Panc1 (cell line): ENCODE data around the gene FMN2. TPM values are rescaled to one million over a fixed set of nuclear protein-coding genes. Genes with fewer than 3 reads are reported as not detected.
"Not testable (repeated sequence)": the region's sequence is repeated elsewhere in the genome, so short reads cannot be mapped to it uniquely, and the experiment has no call there.

ENCODE experiments used
- ATAC-seq: fragments of 200-7000 bp; cut with Tn5 transposase; 2 replicates; pipeline ENCODE4 v1.9.1; 2020; ENCODE audit warnings: mild to moderate bottlenecking, moderate library complexity
- BruUV-seq: library from RNA; stranded (reverse); fragments of 400-500 nt; replicated peaks from 2 replicates; lab custom pipeline; 2021; lab: Mats Ljungman, UMichigan
- CTCF ChIA-PET: fragments of 300-600 bp; sonication (Branson Sonifier 250); formaldehyde crosslinking; loops from one replicate; lab custom pipeline; 2022; ENCODE audit warnings: antibody characterized with exemption; lab: Charles Lee
- POLR2A ChIA-PET: fragments of 300-600 bp; sonication (Branson Sonifier 250); formaldehyde crosslinking; loops from one replicate; lab custom pipeline; 2022; ENCODE audit warnings: antibody characterized with exemption; lab: Charles Lee
- DNase-seq: peaks from one replicate; pipeline ENCODE4 v3.0.0-alpha.2; 2010; ENCODE audit warnings: low read depth, low spot score
- H3K27ac ChIP-seq: 2 replicates; pipeline ENCODE4 v1.5.1; 2011; ENCODE audit warnings: mild to moderate bottlenecking, low read length, inconsistent platforms
- H3K27me3 ChIP-seq: fragments of 200-500 bp; sonication (Bioruptor generic); 2 replicates; pipeline ENCODE4 v1.6.0; 2014; ENCODE audit warnings: low read length, inconsistent platforms; ENCODE audit not compliant: control insufficient read depth, insufficient read depth
- H3K36me3 ChIP-seq: fragments of 200-500 bp; sonication (Bioruptor generic); 2 replicates; pipeline ENCODE4 v1.5.1; 2014; ENCODE audit warnings: inconsistent platforms, mild to moderate bottlenecking, low read length, moderate library complexity; ENCODE audit not compliant: control insufficient read depth, insufficient read depth
- H3K4me1 ChIP-seq: 2 replicates; pipeline ENCODE4 v1.5.1; 2011; ENCODE audit warnings: inconsistent platforms, mild to moderate bottlenecking, low read length, moderate library complexity; ENCODE audit not compliant: control insufficient read depth, insufficient read depth
- H3K4me3 ChIP-seq, 2 experiments: 2 replicates each; pipeline ENCODE4 v1.5.1; 2011 to 2012; ENCODE audit warnings: low read depth in 2 of 2, low read length in 2 of 2, mild to moderate bottlenecking in 2 of 2, inconsistent platforms in 1 of 2, moderate library complexity in 1 of 2
- H3K9me3 ChIP-seq: fragments of 200-500 bp; sonication (Bioruptor generic); 2 replicates; pipeline ENCODE4 v1.5.1; 2014; ENCODE audit warnings: low read depth, mild to moderate bottlenecking, inconsistent platforms, low read length, moderate library complexity; ENCODE audit not compliant: control insufficient read depth, insufficient read depth
- CTCF ChIP-seq: fragments of 450-650 bp; IDR thresholded peaks from 2 replicates; pipeline ENCODE4 v1.5.1; 2017; ENCODE audit warnings: mild to moderate bottlenecking
- POLR2AphosphoS5 ChIP-seq: IDR thresholded peaks from 2 replicates; pipeline ENCODE4 v1.6.1; 2012; ENCODE audit warnings: mild to moderate bottlenecking, low read depth, low read length, moderate library complexity
- REST ChIP-seq, 2 experiments: IDR thresholded peaks; 2 replicates each; pipeline ENCODE4 v1.6.1; 2011 to 2012; ENCODE audit warnings: low read depth in 2 of 2, control low read depth in 1 of 2, low read length in 1 of 2, mild to moderate bottlenecking in 1 of 2, moderate library complexity in 1 of 2; ENCODE audit not compliant: insufficient read depth in 1 of 2
- SIN3A ChIP-seq: IDR thresholded peaks from 2 replicates; pipeline ENCODE4 v1.6.1; 2012; ENCODE audit warnings: low read depth, mild to moderate bottlenecking, low read length, moderate library complexity, borderline replicate concordance; ENCODE audit not compliant: insufficient read depth
- TCF7L2 ChIP-seq: IDR thresholded peaks from 2 replicates; pipeline ENCODE4 v1.6.1; 2011; ENCODE audit warnings: mild to moderate bottlenecking, low read depth, low read length, inconsistent platforms
- in situ Hi-C: cut with HindIII; loops from 2 replicates; pipeline ENCODE4 v1.10.0; 2016; ENCODE audit warnings: low sequenced_read_pairs, low pct_unique_long_range_greater_than_20kb
- intact Hi-C: fragments of 100-400 bp; cut with micrococcal nuclease; formaldehyde crosslinking; loops from one replicate; pipeline ENCODE4 v1.10.0; 2022; ENCODE audit not compliant: unreplicated experiment
- total RNA-seq: library from RNA; stranded (reverse); gene quantifications from one replicate; pipeline ENCODE4 v1.2.1, GENCODE V29; 2021; ENCODE audit not compliant: unreplicated experiment

The FMN2 gene
- total RNA-seq, 1 experiment from 2014 or later, result 1.9 TPM

- no peaks in the 10 kb centered on the region for H3K36me3 ChIP-seq
- POLR2A ChIA-PET, result no interaction called here
- DNase-seq (no peak), ATAC-seq (no peak)
- intact Hi-C loops (no loop called here), in situ Hi-C loops (no loop called here)
- H3K27ac ChIP-seq, result no peak overlapping the region
- no peaks in the 10 kb centered on the region for H3K9me3 ChIP-seq
- no peak overlapping the region for H3K4me3 ChIP-seq
- TF ChIP-seq TCF7L2 (no peak), CTCF (no peak), REST (IDR thresholded peaks at IDR 0.05; ENCODE audit: insufficient read depth in 1 of 2, low read depth in 2 of 2, low read length in 1 of 2) (no peak), POLR2AphosphoS5 (no peak), SIN3A (no peak)
- CTCF ChIA-PET, result no interaction called here
- no peaks in the 10 kb centered on the region for H3K27me3 ChIP-seq
- no TSS peak for BruUV-seq
- H3K4me1 ChIP-seq, result no peaks in the 10 kb centered on the region
Observed at GRCh38 chr1:240274569-240274968, 182.9 kb downstream of the FMN2 start.

GRCh38 chr1:240275219-240275618 lies 183.5 kb downstream of the FMN2 start:
- in situ Hi-C loops, ATAC-seq, H3K27ac ChIP-seq, CTCF ChIA-PET, H3K36me3 ChIP-seq, DNase-seq, POLR2A ChIA-PET, H3K27me3 ChIP-seq, intact Hi-C loops, H3K9me3 ChIP-seq, BruUV-seq, H3K4me3 ChIP-seq, H3K4me1 ChIP-seq: not testable (repeated sequence)

GRCh38 chr1:240278082-240278481 lies 186.4 kb downstream of the FMN2 start:
- H3K9me3 ChIP-seq, result no peaks in the 10 kb centered on the region
- no TSS peak for BruUV-seq
- no peaks in the 10 kb centered on the region for H3K36me3 ChIP-seq
- ATAC-seq, result no peak
- DNase-seq, result no peak
- no peak overlapping the region for H3K27ac ChIP-seq
- no peaks in the 10 kb centered on the region for H3K4me1 ChIP-seq
- in situ Hi-C loops (no loop called here), intact Hi-C loops (no loop called here)
- CTCF ChIA-PET, result no interaction called here
- POLR2A ChIA-PET, result no interaction called here
- no peaks in the 10 kb centered on the region for H3K27me3 ChIP-seq
- no peak overlapping the region for H3K4me3 ChIP-seq
- TF ChIP-seq CTCF (no peak), REST (IDR thresholded peaks at IDR 0.05; ENCODE audit: insufficient read depth in 1 of 2, low read depth in 2 of 2, low read length in 1 of 2) (no peak), SIN3A (no peak), POLR2AphosphoS5 (no peak), TCF7L2 (no peak)
